Measurements from ENCODE around the gene GSN. TPM values are rescaled to one million over a fixed set of nuclear protein-coding genes. Genes with fewer than 3 reads are reported as not detected.
A peak's percentile ranks its signal among the peaks of the same experiment; 100 is the strongest.

GSN gene
- total RNA-seq, 4 donors from 2014 or later: 487 to 785 (median 662) TPM

- intact Hi-C loops (cut with DNase I; ENCODE audit: low total_unique reads): loop anchor here (5.0 to 10.0 kb wide), 2 partner anchors 242 to 379 kb away; no protein-coding TSS in a partner anchor
Observed at GRCh38 chr9:121362813-121363621, 95.1 kb downstream of the GSN start.

DNA sequence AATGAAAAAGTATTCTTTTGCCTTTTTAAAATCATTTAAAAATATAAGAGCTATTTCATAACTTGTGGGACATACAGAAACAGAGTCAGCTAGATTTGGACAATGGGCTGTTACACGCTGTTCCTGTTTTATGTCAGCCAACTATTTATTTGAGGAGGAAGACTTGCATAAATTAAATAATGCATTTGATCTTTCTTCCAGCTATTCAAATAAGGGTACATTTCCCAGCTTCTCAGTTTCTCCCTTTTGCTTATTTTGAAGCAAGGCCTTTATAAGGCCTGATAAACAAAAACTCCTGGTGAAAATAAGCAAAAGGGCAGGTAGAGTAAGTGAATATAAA lies 95.6 kb downstream of the GSN start:
- peaks cover 0 to 7% of the 10 kb centered on the region in 2 donors for H3K36me3 ChIP-seq
- ATAC-seq (no peak), DNase-seq (no peak)
- no peaks in the 10 kb centered on the region for H3K9me3 ChIP-seq
- H3K4me1 ChIP-seq: peaks cover 94 to 96% of the 10 kb centered on the region in 2 donors
- H3K27me3 ChIP-seq: no peaks in the 10 kb centered on the region
- in situ Hi-C loops (cut with MboI; ENCODE audit: low sequenced_read_pairs in 4 of 4) (loop anchor here in 1 of 4 donors (10.0 kb wide), 1 partner anchor 79 kb away; no protein-coding TSS in a partner anchor), intact Hi-C loops (cut with DNase I; ENCODE audit: low total_unique reads) (loop anchor here (5.0 to 10.0 kb wide), 2 partner anchors 241 to 379 kb away; no protein-coding TSS in a partner anchor)
- peak overlapping the region; percentile 94 to 99 (median 96) for H3K27ac ChIP-seq
- peak overlapping the region; percentile 3 to 34 (median 14) for H3K4me3 ChIP-seq
- TF ChIP-seq, protein P1, sequence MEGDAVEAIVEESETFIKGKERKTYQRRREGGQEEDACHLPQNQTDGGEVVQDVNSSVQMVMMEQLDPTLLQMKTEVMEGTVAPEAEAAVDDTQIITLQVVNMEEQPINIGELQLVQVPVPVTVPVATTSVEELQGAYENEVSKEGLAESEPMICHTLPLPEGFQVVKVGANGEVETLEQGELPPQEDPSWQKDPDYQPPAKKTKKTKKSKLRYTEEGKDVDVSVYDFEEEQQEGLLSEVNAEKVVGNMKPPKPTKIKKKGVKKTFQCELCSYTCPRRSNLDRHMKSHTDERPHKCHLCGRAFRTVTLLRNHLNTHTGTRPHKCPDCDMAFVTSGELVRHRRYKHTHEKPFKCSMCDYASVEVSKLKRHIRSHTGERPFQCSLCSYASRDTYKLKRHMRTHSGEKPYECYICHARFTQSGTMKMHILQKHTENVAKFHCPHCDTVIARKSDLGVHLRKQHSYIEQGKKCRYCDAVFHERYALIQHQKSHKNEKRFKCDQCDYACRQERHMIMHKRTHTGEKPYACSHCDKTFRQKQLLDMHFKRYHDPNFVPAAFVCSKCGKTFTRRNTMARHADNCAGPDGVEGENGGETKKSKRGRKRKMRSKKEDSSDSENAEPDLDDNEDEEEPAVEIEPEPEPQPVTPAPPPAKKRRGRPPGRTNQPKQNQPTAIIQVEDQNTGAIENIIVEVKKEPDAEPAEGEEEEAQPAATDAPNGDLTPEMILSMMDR (IDR thresholded peaks at IDR 0.05 in 4 of 5, conservative IDR thresholded peaks at IDR 0.05 in 1 of 5): no peak
- TF ChIP-seq POLR2A (IDR thresholded peaks at IDR 0.05): no peak

More at GRCh38 chr9:121362813-121363621, 95.1 kb downstream of the GSN start:
- Histone ChIP-seq H3K9me3 (no peaks in the 10 kb centered on the region), H3K4me3 (peak overlapping the region in 3 of 4 donors; percentile 10 to 34 (median 13)), H3K27me3 (no peaks in the 10 kb centered on the region), H3K4me1 (peaks cover 96 to 97% of the 10 kb centered on the region in 2 donors), H3K27ac (peak overlapping the region; percentile 94 to 99 (median 96)), H3K36me3 (peaks cover 0 to 7% of the 10 kb centered on the region in 2 donors)
- TF ChIP-seq, protein P1 (IDR thresholded peaks at IDR 0.05 in 4 of 5, conservative IDR thresholded peaks at IDR 0.05 in 1 of 5): no peak
- no peak for TF ChIP-seq POLR2A (IDR thresholded peaks at IDR 0.05)
- DNase-seq: no peak
- in situ Hi-C loops (cut with MboI; ENCODE audit: low sequenced_read_pairs in 4 of 4): loop anchor here in 1 of 4 donors (10.0 kb wide), 1 partner anchor 78 kb away; no protein-coding TSS in a partner anchor
- ATAC-seq: peak; percentile 45 to 62

DNA sequence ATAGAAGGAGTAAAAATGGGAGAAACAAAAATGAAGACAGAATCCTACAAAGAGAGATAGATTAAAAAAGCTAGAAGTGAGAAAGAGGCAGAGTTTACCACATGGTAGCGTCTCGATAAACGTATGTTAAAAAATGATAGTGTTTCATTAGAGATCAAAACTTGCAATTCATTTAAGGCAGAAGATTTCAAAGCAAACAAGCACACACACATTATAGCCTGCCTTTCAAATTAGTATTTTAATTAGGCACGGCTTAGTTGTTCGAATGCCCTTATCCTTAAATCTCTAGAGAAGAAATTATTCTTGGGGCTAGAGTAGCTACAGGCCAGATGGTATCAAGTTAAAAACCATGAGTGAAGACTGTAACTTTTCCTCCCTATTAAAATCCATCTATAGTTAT lies 96.1 kb downstream of the GSN start:
- peaks cover 0 to 7% of the 10 kb centered on the region in 2 donors for H3K36me3 ChIP-seq
- no peaks in the 10 kb centered on the region for H3K9me3 ChIP-seq
- peak overlapping the region; percentile 94 to 99 (median 96) for H3K27ac ChIP-seq
- no peak for TF ChIP-seq POLR2A (IDR thresholded peaks at IDR 0.05)
- TF ChIP-seq, protein P1 (IDR thresholded peaks at IDR 0.05 in 4 of 5, conservative IDR thresholded peaks at IDR 0.05 in 1 of 5): no peak
- intact Hi-C loops (cut with DNase I; ENCODE audit: low total_unique reads) (loop anchor here (5.0 to 10.0 kb wide), 2 partner anchors 241 to 378 kb away; no protein-coding TSS in a partner anchor), in situ Hi-C loops (cut with MboI; ENCODE audit: low sequenced_read_pairs in 4 of 4) (loop anchor here in 1 of 4 donors (10.0 kb wide), 1 partner anchor 79 kb away; no protein-coding TSS in a partner anchor)
- H3K4me3 ChIP-seq: peak overlapping the region in 3 of 4 donors; percentile 13 to 34 (median 14)
- no peak for ATAC-seq
- peaks cover 92 to 95% of the 10 kb centered on the region in 2 donors for H3K4me1 ChIP-seq
- DNase-seq: no peak
- H3K27me3 ChIP-seq: no peaks in the 10 kb centered on the region

DNA sequence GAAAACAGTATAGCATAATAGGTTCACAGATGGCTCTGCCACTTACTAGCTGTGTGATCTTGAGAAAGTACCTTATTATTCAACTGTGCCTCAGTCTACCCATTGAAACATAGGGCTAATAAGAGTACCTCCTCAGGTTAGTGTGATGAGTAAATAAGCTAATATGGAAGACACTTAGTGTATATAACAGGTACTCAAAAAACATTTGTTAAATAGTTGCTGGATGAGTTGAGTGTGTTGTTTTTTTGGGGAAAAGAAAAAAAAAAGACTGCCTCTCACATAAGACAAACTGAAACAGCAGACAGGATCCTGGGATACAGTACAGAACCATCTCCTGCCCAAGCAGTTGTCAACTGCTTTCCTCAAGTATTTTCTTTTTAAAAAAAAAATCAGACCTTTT lies 96.9 kb downstream of the GSN start:
- H3K4me3 ChIP-seq: peak overlapping the region in 2 of 4 donors; percentile 13 to 34
- ATAC-seq (no peak), DNase-seq (no peak)
- peak overlapping the region; percentile 94 to 99 (median 96) for H3K27ac ChIP-seq
- no peaks in the 10 kb centered on the region for H3K9me3 ChIP-seq
- in situ Hi-C loops (cut with MboI; ENCODE audit: low sequenced_read_pairs in 4 of 4) (loop anchor here in 1 of 4 donors (10.0 kb wide), 1 partner anchor 80 kb away; no protein-coding TSS in a partner anchor), intact Hi-C loops (cut with DNase I; ENCODE audit: low total_unique reads) (loop anchor here (5.0 to 10.0 kb wide), 2 partner anchors 240 to 377 kb away; no protein-coding TSS in a partner anchor)
- peaks cover 84 to 92% of the 10 kb centered on the region in 2 donors for H3K4me1 ChIP-seq
- peaks cover 0 to 7% of the 10 kb centered on the region in 2 donors for H3K36me3 ChIP-seq
- H3K27me3 ChIP-seq: no peaks in the 10 kb centered on the region
- TF ChIP-seq POLR2A (IDR thresholded peaks at IDR 0.05): no peak
- TF ChIP-seq, protein P1 (IDR thresholded peaks at IDR 0.05 in 4 of 5, conservative IDR thresholded peaks at IDR 0.05 in 1 of 5): no peak
